Stimulated activated CD4-positive, alpha-beta T cell treated with anti-CD3 and anti-CD28 coated beads, Interleukin-2, amount 100 ng/mL, for 4 hours (primary cell): ENCODE measurements around the gene PTP4A1.
"Not testable (repeated sequence)": the region's sequence is repeated elsewhere in the genome, so short reads cannot be mapped to it uniquely, and the experiment has no call there.

Experiments used
- DNase-seq: peaks from one replicate; pipeline ENCODE4 v3.0.0-alpha.2; 2020; ENCODE audit warnings: low read depth

Gene PTP4A1

DNA sequence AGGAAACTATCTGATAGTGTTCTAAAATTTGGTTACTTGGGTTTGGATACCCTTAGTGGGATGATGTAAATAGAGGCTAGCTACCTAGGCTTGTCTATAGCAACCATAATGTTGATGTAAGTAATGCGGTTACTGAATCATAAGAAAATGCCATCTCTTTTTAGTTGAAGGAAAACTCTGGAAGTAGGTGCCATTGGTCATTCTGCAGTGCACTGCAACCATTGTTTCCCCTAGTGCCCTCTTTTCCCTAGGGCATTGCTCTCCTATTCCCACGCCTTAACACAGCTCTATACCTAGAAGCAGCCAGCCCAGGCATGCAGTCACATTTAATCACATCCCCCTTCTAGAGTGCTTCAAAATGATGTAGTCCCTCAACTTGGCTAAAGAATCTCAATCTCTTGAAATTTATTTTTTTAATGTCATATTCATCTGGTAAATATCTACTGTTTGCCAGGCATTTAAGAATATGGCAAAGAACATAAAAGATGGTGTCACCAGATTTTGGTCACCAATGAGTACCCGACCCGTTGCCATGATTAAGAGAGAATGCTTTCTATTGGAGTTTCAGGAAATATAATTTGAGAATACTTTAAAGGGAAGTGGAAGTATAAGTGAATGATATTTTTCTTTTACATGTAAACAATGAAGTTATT is 10.4 kb downstream of the PTP4A1 start:
- no peak for DNase-seq

DNA sequence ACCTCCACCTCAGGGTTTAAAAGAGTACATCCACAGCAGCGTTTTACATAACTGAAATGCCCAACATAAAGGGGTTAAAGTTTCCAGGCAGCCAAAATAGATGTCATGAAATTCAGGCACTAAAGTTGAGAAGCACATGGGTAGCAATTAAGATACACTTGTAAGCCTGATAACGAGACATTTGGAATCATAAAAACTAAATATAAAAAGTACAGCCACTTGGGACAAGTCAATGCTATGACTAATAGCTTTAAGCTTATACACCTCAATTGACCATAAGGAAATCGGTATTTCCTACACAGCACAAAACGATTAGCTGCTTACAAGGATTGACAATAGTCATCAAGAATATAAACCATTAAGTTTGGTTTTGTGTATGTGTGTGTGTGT is 11.8 kb downstream of the PTP4A1 start:
- no peak for DNase-seq

DNA sequence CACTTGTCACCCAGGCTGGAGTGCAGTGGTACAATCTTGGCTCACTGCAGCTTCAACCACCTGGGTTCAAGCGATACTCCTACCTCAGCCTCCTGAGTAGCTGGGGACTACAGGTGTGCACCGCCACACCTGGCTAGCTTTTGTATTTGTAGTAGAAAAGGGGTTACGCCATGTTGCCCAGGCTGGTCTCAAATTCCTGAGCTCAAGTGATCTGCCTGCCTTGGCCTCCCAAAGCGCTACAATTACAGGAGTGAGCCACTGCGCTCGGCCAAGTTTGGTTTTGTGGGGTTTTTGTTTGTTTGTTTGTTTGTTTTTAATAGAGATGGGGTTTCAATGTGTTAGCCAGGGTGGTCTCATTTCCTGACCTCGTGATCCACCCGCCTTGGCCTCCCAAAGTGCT is 12.3 kb downstream of the PTP4A1 start:
- no peak for DNase-seq

- DNase-seq, result not testable (repeated sequence)
Observed at GRCh38 chr6:63585652-63586051, 13.4 kb downstream of the PTP4A1 start.

GRCh38 chr6:63589952-63590411 is 17.7 kb downstream of the PTP4A1 start:
- no peak for DNase-seq

GRCh38 chr6:63592886-63593285 is 20.6 kb downstream of the PTP4A1 start:
- no peak for DNase-seq

DNA sequence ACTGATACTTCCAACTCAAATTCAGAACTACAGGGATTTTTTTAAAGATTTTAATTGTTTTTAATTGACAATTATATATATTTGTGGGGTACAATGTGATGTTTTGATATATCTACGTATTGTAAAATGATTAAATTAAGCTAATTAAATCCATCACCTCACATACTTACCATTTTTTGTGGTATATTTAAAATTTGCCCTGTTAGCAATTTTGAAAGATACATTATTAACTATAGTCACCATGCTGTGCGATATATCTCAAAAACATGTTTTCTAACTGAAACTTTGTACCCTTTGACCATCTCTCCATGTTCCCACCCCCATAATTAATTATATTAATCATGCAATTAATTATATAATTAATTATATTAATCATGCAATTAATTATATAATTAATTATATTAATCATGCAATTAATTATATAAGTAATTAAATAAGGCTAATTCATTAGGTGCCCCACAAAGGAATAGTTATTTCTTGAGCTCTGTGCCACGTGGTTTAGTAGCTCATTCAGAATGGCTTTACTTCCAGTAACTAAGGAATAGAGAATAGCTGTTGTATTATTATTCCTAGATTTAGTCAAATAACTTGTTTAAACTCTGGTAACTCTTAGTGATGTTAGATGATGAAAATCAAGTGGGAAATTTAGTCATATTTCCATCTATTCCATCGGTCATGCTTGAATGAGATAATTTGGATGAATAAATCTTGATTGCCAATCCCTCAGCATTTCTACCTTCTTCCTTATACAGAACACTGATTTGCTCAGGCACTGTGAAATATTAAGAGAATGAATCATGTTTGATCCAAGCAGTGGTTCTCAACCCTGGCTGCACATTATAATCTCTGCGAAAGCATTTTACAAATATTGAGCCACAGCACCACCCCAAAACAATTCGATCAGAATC is 25.1 kb downstream of the PTP4A1 start:
- no peak for DNase-seq

GRCh38 chr6:63598049-63599036 is 26.1 kb downstream of the PTP4A1 start:
- peak; percentile 69 for DNase-seq

GRCh38 chr6:63599243-63599642 is 27.0 kb downstream of the PTP4A1 start:
- no peak for DNase-seq

DNA sequence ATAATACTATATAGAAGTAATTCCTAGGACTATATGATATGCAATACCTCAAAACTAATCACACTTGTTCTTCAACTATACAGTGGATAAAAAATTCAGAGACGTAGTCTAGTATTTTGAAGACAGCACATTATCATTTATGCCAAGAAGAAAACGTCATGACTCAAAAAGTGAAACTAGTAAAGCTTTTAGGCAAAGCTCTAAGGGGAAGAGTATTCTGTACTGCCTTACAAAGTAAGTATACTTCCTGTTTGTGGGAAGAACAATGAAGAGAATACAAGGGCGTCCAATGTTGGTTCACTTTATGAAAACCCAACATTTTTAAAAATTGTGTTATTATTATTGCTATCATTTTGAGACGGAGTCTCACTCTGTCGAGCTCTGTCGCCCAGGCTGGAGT is 27.9 kb downstream of the PTP4A1 start:
- no peak for DNase-seq

DNA sequence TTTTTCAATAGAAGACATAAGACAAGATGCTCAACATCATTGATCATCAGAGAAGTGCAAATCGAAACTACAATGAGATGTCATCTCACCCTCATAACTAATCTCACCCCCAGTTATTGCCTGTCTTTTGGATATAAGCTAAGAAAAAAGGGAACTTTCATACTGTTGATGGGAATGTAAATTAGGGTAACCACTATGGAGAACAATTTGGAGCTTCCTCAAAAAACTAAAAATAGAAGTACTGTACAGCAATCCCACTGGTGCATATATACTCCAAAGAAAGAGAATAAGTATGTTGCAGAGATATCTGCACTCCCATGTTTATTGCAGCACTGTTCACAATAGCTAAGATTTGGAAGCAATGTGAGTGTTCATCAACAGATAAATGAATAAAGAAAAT is 37.0 kb downstream of the PTP4A1 start:
- no peak for DNase-seq

- no peak for DNase-seq
Observed at GRCh38 chr6:63610944-63611343, 38.7 kb downstream of the PTP4A1 start.

GRCh38 chr6:63611560-63611959 is 39.3 kb downstream of the PTP4A1 start:
- no peak for DNase-seq

- DNase-seq, result no peak
Observed at GRCh38 chr6:63615590-63615989, 43.3 kb downstream of the PTP4A1 start.
